ENCODE data around the gene ITPA.

ITPA gene

GRCh38 chr20:3246682-3247081, 37.4 kb downstream of the ITPA start:
- no peak for DNase-seq

- DNase-seq, result no peak
Measured at GRCh38 chr20:3247638-3248037, 38.3 kb downstream of the ITPA start.

DNA sequence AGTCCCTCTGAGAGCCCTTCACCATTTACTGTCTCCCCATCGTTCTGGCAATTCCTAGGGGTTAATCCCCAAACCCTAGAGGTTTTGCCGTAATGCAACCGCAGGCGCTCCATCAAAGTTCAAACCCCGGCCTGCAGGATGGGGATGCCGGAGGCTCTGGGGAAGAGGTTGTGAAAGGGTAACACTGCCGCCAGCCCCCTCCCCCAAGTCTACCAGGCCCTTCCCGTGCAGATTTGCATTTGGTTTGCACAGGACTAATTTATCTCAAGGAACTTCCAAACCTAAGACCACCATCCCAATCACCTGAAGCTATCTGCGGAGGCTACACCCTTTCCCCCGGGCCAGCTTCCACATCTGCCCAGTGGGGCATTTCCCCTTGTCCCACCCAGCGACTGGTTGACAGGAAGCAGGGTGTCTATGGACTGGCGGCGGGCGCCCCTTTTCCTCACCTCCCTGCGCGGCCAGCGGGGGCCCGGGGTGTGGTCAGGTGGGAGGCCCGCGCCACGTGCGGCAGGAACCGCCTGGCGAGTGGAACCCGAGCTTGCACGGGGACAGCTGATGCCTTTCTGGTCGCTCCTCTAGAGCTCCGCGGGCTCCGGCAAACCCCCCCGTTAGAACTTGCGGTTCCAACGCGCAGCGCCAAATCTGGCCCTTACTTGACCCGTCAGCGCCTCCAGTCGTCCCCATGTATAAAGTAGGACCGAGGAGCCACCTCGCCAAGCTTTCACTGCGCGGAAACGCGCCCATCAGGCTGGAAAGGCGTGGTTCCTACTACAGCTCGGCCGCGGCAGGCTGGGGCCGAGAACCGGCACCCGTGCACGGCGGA, 39.1 kb downstream of the ITPA start:
- DNase-seq, result no peak

GRCh38 chr20:3248993-3249347, 39.7 kb downstream of the ITPA start:
- DNase-seq, result no peak

GRCh38 chr20:3250091-3250504, 40.8 kb downstream of the ITPA start:
- DNase-seq, result no peak

GRCh38 chr20:3251806-3252205, 42.5 kb downstream of the ITPA start:
- DNase-seq, result no peak

- DNase-seq, result no peak
Measured at GRCh38 chr20:3255728-3256127, 46.4 kb downstream of the ITPA start.

GRCh38 chr20:3258429-3258828, 49.1 kb downstream of the ITPA start:
- no peak for DNase-seq

GRCh38 chr20:3262566-3262965, 53.3 kb downstream of the ITPA start:
- DNase-seq, result no peak

- DNase-seq, result no peak
Measured at GRCh38 chr20:3270051-3270450, 60.8 kb downstream of the ITPA start.

- DNase-seq, result no peak
Measured at GRCh38 chr20:3273371-3273770, 64.1 kb downstream of the ITPA start.
